PC-9 (cell line): ENCODE measurements around the gene RFXAP. TPM values are rescaled to one million over a fixed set of nuclear protein-coding genes. Genes with fewer than 3 reads are reported as not detected.

Experiments used
- BruUV-seq: library from RNA; stranded (reverse); fragments of 400-500 nt; replicated peaks from 2 replicates; lab custom pipeline; 2021; lab: Mats Ljungman, UMichigan
- CTCF ChIA-PET: fragments of 300-600 bp; sonication (Branson Sonifier 250); formaldehyde crosslinking; loops from one replicate; lab custom pipeline; 2022; ENCODE audit warnings: antibody characterized with exemption; lab: Charles Lee
- POLR2A ChIA-PET: fragments of 300-600 bp; sonication (Branson Sonifier 250); formaldehyde crosslinking; loops from one replicate; lab custom pipeline; 2022; ENCODE audit warnings: antibody characterized with exemption; ENCODE audit not compliant: unreplicated experiment; lab: Charles Lee
- DNase-seq, 2 experiments: peaks; one replicate each; pipeline versions ENCODE4 v3.0.0 to v3.0.0-alpha.2; 2015 to 2022; ENCODE audit warnings: mixed read lengths in 1 of 2
- H2AFZ ChIP-seq: fragments of 200-600 bp; sonication (generic); 2 replicates; pipeline ENCODE4 v1.8.1; 2017; ENCODE audit warnings: antibody characterized with exemption
- H3F3A ChIP-seq: fragments of 200-600 bp; sonication (generic); 2 replicates; pipeline ENCODE4 v1.8.1; 2017; ENCODE audit warnings: antibody characterized with exemption, mild to moderate bottlenecking, low read depth; ENCODE audit not compliant: insufficient read depth
- H3K27ac ChIP-seq: fragments of 200-600 bp; sonication (generic); 2 replicates; pipeline ENCODE4 v1.6.1; 2016; ENCODE audit warnings: mixed run types
- H3K27me3 ChIP-seq: fragments of 200-600 bp; sonication (generic); 2 replicates; pipeline ENCODE4 v1.6.1; 2016; ENCODE audit warnings: low read depth, mixed run types; ENCODE audit not compliant: insufficient read depth
- H3K36me3 ChIP-seq: fragments of 200-600 bp; sonication (generic); 2 replicates; pipeline ENCODE4 v1.6.1; 2016; ENCODE audit warnings: low read depth, mixed run types
- H3K4me1 ChIP-seq: fragments of 200-600 bp; sonication (generic); replicated peaks from 2 replicates; pipeline ENCODE4 v1.6.1; 2016; ENCODE audit warnings: mixed run types; ENCODE audit not compliant: insufficient read depth
- H3K4me2 ChIP-seq: fragments of 200-600 bp; sonication (generic); 2 replicates; pipeline ENCODE4 v1.6.1; 2017; ENCODE audit warnings: mixed run types
- H3K4me3 ChIP-seq: fragments of 200-600 bp; sonication (generic); 2 replicates; pipeline ENCODE4 v1.6.1; 2016; ENCODE audit warnings: mixed run types
- H3K79me2 ChIP-seq: fragments of 200-600 bp; sonication (generic); 2 replicates; pipeline ENCODE4 v1.6.1; 2017; ENCODE audit warnings: low read depth, mixed run types
- H3K9me2 ChIP-seq: fragments of 200-600 bp; sonication (generic); 2 replicates; pipeline ENCODE4 v1.8.1; 2017; ENCODE audit warnings: mild to moderate bottlenecking; ENCODE audit not compliant: insufficient read depth
- H3K9me3 ChIP-seq: fragments of 200-600 bp; sonication (generic); 2 replicates; pipeline ENCODE4 v1.8.1; 2016; ENCODE audit warnings: low read depth; ENCODE audit not compliant: insufficient read depth
- H4K20me1 ChIP-seq: fragments of 200-600 bp; sonication (generic); 2 replicates; pipeline ENCODE4 v1.8.1; 2017; ENCODE audit not compliant: insufficient read depth
- EZH2 ChIP-seq: fragments of 200-600 bp; sonication (generic); IDR thresholded peaks from 2 replicates; pipeline ENCODE4 v1.8.0; 2017; ENCODE audit warnings: antibody characterized with exemption, low read depth
- intact Hi-C: fragments of 100-400 bp; cut with micrococcal nuclease; formaldehyde crosslinking; loops from one replicate; pipeline ENCODE4 v1.10.0; 2022; ENCODE audit not compliant: unreplicated experiment
- total RNA-seq: library from RNA; stranded (reverse); gene quantifications from 2 replicates; pipeline ENCODE4 v1.2.3, GENCODE V29; 2021
- TF ChIP-seq, protein P1 (sequence below): fragments of 200-600 bp; sonication (generic); conservative IDR thresholded peaks from 2 replicates; pipeline ENCODE4 v1.6.1; 2017; ENCODE audit warnings: mixed run types, antibody characterized with exemption, mild to moderate bottlenecking, moderate library complexity

RFXAP gene
- total RNA-seq, 1 experiment from 2014 or later, result 5.6 TPM

DNA sequence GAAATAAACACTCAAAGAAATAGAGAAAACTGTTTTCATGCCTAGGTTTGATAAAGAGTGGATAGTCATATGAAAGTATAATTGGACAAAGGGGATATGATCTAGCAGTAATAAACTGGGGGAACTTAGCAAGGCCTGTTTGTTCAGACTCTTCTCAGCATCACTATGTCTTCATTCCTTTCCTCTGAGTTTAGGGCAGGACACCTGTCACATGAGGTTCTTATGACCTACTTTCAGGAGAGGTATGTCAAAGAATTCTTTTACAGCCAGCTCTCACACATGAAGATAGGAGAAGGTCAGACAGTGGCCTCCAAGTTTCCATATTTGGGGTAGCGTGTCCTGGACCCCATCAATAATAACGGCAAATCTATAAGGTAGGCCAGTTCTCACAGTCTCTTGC lies 11.4 kb upstream of the RFXAP start:
- Histone ChIP-seq H3K27ac (no peak overlapping the region), H3F3A (no peaks in the 10 kb centered on the region), H3K79me2 (no peaks in the 10 kb centered on the region), H2AFZ (no peak overlapping the region), H4K20me1 (no peaks in the 10 kb centered on the region), H3K4me1 (peaks cover 21% of the 10 kb centered on the region), H3K27me3 (no peaks in the 10 kb centered on the region), H3K4me3 (no peak overlapping the region), H3K4me2 (0 out of 2 replicates have a peak overlapping the region, but pooled peaks have one; percentile 11), H3K9me2 (no peaks in the 10 kb centered on the region), H3K36me3 (no peaks in the 10 kb centered on the region), H3K9me3 (no peaks in the 10 kb centered on the region)
- TF ChIP-seq, protein P1, sequence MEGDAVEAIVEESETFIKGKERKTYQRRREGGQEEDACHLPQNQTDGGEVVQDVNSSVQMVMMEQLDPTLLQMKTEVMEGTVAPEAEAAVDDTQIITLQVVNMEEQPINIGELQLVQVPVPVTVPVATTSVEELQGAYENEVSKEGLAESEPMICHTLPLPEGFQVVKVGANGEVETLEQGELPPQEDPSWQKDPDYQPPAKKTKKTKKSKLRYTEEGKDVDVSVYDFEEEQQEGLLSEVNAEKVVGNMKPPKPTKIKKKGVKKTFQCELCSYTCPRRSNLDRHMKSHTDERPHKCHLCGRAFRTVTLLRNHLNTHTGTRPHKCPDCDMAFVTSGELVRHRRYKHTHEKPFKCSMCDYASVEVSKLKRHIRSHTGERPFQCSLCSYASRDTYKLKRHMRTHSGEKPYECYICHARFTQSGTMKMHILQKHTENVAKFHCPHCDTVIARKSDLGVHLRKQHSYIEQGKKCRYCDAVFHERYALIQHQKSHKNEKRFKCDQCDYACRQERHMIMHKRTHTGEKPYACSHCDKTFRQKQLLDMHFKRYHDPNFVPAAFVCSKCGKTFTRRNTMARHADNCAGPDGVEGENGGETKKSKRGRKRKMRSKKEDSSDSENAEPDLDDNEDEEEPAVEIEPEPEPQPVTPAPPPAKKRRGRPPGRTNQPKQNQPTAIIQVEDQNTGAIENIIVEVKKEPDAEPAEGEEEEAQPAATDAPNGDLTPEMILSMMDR, result no peak
- peak in 1 of 2 experiments; percentile 61 for DNase-seq
- ChIA-PET POLR2A (interaction anchor here (0.7 kb wide), 1 partner anchor 500 kb away, joined by 4 read pairs; no protein-coding TSS in a partner anchor), CTCF (no interaction called here)
- BruUV-seq, result no TSS peak
- intact Hi-C loops, result no loop called here

DNA sequence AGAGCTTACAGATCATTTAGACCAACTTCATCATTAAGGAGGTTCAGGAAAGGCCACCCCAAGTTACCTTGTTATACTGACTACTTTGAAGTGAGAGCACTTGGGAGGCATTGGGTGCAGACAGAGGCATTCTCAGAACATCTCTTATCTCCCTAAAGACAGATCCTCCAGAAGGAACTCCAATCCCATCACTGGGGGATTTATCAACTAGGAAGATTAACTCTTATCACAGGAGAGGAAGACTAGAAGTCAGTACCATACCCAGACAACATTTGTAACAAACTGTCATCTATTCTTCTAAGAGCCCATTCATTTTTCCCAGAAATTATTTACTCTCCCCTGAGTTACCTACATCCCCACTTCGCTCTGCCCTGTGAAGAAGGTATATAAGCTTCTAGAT lies 5.8 kb upstream of the RFXAP start:
- DNase-seq, result no peak
- Histone ChIP-seq H2AFZ (no peak overlapping the region), H3K4me2 (no peak overlapping the region), H3K9me3 (no peaks in the 10 kb centered on the region), H3K36me3 (no peaks in the 10 kb centered on the region), H3K79me2 (no peaks in the 10 kb centered on the region), H4K20me1 (no peaks in the 10 kb centered on the region), H3K9me2 (no peaks in the 10 kb centered on the region), H3K4me1 (peaks cover 3% of the 10 kb centered on the region; the same call in 1 of the 2 replicates), H3K4me3 (no peak overlapping the region), H3K27ac (no peak overlapping the region), H3F3A (no peaks in the 10 kb centered on the region), H3K27me3 (no peaks in the 10 kb centered on the region)
- no peak for TF ChIP-seq EZH2
- TF ChIP-seq, protein P1, result no peak
- ChIA-PET POLR2A (no interaction called here), CTCF (no interaction called here)
- BruUV-seq, result no TSS peak
- intact Hi-C loops, result no loop called here

DNA sequence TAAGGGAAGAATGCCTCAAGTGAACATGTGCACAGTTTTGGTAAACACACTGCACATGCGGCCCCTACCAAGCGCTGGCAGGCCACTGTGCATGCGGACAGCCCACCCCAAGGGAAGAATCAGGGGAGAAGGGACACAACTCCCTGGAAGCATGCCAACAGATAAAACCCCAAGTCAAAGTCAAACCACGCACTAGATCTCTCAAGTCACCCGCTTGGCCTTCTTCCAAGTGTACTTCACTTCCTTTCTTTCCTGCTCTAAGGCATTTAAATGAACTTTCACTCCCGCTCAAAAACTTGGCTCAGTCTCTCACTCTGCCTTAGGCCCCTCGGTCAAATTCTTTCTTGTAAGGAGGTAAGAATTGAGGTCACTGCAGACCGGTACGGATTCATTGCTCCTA lies 4.6 kb upstream of the RFXAP start:
- H3K9me2 ChIP-seq, result no peaks in the 10 kb centered on the region
- no peaks in the 10 kb centered on the region for H3F3A ChIP-seq
- no peaks in the 10 kb centered on the region for H3K27me3 ChIP-seq
- intact Hi-C loops, result no loop called here
- H3K4me1 ChIP-seq, result peaks cover 5% of the 10 kb centered on the region; the same call in 1 of the 2 replicates
- DNase-seq, result no peak
- H3K4me3 ChIP-seq, result no peak overlapping the region
- TF ChIP-seq, protein P1, result no peak
- TF ChIP-seq EZH2, result no peak
- peaks cover under 1% of the 10 kb centered on the region; the same call in 1 of the 2 replicates for H3K79me2 ChIP-seq
- POLR2A ChIA-PET, result no interaction called here
- no TSS peak for BruUV-seq
- CTCF ChIA-PET, result no interaction called here
- no peak overlapping the region for H2AFZ ChIP-seq
- no peaks in the 10 kb centered on the region for H4K20me1 ChIP-seq
- no peaks in the 10 kb centered on the region for H3K9me3 ChIP-seq
- H3K4me2 ChIP-seq, result no peak overlapping the region
- no peaks in the 10 kb centered on the region for H3K36me3 ChIP-seq
- H3K27ac ChIP-seq, result no peak overlapping the region
